ENCODE results near the gene XIRP1.

XIRP1 gene

DNA sequence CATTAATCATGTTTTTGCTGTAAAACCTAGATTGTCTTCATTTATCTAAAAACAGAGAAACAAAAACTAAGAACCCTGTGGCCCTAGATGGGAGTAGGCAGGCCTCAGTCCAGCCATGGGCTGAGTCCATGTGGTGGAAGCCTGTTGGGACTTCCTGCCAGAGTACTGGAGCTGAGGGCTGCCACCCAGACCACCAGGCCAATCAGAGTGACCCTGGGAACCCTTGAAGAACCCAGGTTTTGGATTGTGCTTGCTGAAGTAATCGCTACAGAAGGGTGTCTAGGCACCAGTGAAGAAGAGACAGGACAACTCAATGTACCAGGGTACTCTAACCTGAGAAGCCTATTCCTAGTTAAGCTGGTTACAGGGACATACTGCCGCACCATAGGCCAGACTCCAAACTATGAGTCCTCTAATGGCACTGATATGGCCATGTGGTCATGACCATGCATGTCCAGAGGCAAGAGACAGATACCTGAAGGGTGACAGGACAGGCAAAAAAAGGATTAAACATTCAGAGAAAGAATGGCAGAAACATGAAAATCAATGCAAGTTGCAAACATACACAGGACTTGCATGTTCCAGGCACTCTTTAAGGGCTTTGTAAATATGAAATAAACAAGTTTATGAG is 51.9 kb downstream of the XIRP1 start:
- no peak for DNase-seq

- DNase-seq: no peak
Observed at GRCh38 chr3:39139442-39139841, 53.0 kb downstream of the XIRP1 start.

DNA sequence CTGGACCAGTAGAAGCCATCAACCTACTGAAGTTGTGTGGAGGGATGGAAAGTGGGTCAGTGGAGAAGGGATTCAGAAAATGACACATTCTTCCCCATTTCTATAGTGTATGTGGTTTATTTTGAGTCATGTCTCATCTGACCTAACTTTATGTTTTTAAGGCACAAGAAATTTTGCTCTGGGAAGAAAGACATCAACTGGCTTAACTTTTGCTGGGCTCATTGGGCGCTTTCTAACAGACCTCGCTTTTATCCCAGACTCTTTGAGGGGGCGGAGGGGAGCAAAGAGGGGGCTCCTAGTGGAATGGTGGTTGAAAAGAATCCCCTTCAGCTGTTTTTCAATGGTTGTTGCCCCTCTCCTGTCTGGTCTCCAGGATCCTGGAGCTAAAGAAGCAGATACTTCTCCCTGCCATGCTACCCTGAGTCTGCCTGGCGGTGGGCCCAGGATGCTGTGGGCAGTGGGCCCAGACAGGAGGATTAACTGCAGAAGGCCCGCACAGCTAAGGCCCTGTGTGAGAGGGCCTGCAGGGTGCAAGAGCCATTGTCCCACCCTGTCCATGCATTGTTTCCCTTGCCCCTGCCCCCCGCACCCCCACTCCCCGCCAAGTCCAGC is 53.5 kb downstream of the XIRP1 start:
- DNase-seq: no peak

DNA sequence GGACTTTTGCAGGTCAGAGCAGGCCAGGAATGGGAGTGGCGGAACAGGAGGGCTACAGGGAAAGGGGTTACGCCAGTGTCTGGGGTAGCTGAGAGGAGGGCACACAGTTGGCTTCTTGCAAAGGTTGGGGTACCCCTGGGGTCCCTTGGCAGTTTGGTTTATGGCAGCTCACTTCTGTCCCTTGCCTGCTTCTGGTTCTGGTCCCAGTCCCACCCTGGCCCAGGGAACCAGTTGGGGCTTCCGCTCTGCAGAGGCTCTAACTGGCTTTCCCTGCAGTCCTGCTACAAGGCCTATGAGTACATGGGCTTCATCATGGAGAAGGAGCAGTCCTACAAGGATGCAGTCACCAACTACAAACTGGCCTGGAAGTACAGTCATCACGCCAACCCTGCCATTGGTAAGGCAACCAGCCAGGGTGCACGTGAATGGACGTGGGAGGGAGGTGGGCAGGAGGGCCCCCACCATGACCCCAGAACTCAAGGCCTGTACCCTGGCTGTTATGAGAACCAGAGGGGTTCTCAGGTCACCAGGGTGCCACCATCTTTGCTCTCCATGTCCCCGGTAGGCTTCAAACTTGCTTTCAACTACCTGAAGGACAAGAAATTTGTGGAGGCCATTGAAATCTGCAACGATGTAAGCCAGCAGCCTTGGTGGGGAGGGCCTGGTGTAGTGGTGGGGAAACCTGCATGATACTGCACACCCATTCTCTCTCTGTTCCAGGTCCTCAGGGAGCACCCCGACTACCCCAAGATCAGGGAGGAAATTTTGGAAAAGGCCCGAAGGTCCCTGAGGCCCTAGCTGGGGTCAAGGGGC is 54.2 kb downstream of the XIRP1 start:
- DNase-seq: no peak

DNA sequence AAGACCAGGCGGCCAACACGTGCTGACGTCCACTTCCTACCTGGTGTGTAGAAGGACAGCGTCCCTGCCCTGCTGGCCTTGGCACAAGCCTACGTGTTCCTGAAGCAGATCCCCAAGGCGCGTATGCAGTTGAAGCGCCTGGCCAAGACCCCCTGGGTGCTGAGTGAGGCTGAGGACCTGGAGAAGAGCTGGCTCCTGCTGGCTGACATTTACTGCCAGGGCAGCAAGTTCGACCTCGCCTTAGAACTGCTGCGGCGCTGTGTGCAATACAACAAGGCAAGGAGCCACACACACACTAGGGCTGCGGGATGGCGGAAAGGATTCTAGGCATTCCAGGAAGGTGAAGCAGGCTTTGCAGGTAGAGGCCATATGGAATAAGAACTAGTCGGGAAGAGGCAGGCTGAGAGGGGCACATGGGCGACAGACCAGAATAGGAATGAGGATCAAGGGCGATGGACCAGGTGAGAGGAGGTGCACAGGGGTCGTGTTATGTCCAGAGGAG is 54.9 kb downstream of the XIRP1 start:
- no peak for DNase-seq

DNA sequence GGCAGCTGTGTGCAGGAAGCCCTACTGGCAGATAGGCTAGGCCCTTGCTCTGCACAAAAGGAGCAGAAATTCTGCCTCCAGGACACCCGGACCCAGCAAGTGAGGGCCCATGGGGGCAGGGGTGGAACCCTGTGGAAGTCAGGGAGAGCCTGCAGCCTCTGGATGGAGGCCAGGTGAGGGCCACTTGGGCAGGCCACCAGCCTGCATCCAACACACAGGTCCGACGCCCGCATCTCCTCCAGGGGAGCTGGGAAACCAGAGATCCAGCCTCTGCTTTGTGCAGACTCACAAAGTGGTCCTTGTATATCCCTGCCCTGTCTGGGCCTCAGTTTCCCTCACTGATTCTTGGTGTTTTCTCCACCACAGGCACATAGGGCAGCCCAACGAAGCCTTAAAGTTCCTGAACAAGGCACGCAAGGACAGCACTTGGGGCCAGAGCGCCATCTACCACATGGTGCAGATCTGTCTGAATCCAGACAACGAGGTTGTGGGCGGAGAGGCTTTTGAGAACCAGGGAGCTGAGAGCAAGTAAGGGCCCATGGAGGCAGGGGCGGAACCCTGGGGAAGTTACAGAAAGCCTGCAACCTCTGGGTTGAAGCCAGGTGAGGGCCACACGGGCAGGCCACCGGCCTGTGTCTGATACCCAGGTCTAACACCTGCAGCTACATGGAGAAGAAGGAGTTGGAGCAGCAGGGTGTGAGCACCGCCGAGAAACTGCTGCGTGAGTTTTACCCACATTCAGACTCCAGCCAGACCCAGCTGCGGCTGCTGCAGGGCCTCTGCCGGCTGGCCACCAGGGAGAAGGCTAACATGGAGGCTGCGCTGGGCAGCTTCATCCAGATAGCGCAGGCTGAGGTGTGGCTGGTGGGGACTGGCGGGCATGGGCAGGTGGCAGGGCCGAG is 55.6 kb downstream of the XIRP1 start:
- DNase-seq: no peak

- DNase-seq: no peak
Observed at GRCh38 chr3:39135170-39135805, 57.1 kb downstream of the XIRP1 start.

- no peak for DNase-seq
Observed at GRCh38 chr3:39134305-39134704, 58.1 kb downstream of the XIRP1 start.

GRCh38 chr3:39133822-39134221 is 58.6 kb downstream of the XIRP1 start:
- no peak for DNase-seq
